Measurements from ENCODE around the gene MEX3C.

DNA sequence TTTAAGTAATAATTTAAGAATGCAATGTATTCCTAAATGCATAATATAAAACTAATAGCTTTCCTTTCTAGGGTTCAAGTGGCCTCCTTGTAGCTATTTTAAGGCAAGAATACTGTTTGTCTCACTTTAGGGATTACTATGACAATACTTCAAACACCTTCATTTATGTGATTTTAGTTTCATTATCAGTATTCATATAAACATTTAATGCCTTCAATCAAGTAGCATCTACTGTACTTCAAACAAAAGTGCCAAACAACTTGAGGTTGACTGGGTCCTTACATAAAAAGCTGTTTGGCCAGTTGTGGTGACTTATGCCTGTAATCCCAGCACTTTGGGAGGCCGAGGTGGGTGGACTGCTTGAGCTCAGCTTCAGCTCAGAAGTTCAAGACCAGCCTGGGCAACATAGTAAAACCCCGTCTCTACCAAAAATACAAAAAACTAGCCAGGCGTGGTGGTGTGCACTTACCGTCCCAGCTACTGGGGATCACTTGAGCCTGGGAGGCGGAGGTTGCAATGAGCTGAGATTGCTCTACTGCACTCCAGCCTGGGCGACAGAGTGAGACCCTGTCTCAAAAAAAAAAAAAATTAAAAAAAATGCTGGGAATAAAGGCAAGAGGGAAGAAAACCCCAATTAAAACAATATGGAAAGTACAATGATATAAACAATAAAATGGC lies 9.3 kb downstream of the MEX3C start:
- TF ChIP-seq, protein P1, sequence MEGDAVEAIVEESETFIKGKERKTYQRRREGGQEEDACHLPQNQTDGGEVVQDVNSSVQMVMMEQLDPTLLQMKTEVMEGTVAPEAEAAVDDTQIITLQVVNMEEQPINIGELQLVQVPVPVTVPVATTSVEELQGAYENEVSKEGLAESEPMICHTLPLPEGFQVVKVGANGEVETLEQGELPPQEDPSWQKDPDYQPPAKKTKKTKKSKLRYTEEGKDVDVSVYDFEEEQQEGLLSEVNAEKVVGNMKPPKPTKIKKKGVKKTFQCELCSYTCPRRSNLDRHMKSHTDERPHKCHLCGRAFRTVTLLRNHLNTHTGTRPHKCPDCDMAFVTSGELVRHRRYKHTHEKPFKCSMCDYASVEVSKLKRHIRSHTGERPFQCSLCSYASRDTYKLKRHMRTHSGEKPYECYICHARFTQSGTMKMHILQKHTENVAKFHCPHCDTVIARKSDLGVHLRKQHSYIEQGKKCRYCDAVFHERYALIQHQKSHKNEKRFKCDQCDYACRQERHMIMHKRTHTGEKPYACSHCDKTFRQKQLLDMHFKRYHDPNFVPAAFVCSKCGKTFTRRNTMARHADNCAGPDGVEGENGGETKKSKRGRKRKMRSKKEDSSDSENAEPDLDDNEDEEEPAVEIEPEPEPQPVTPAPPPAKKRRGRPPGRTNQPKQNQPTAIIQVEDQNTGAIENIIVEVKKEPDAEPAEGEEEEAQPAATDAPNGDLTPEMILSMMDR (IDR thresholded peaks at IDR 0.05; ENCODE audit: low read length): no peak
- no peak for TF ChIP-seq EZH2 (IDR thresholded peaks at IDR 0.05; ENCODE audit: borderline replicate concordance, low read length)

All from OCI-LY1 (cell line).